K562 (cell line): ENCODE measurements around the gene DNAJB12. TPM values are rescaled to one million over a fixed set of nuclear protein-coding genes. Genes with fewer than 3 reads are reported as not detected.
A peak's percentile ranks its signal among the peaks of the same experiment; 100 is the strongest.

ENCODE experiments used
- BCLAF1 ChIP-seq, 2 experiments: fragments of 450-650 bp in 1 of 2; IDR thresholded peaks; 2 replicates each; pipeline ENCODE4 v1.6.1; 2011 to 2017; ENCODE audit warnings: low read depth in 2 of 2, antibody characterized with exemption in 1 of 2, borderline replicate concordance in 1 of 2, low read length in 1 of 2, mild to moderate bottlenecking in 1 of 2, mixed read lengths in 1 of 2; ENCODE audit not compliant: control insufficient read depth in 1 of 2
- CREB5 ChIP-seq: fragments of 250-450 bp; sonication (Bioruptor Pico); IDR thresholded peaks from 2 replicates; pipeline ENCODE4 v1.5.0; 2020; ENCODE audit warnings: mild to moderate bottlenecking
- GABPB2 ChIP-seq: fragments of 250-450 bp; sonication (Bioruptor Pico); conservative IDR thresholded peaks from 2 replicates; pipeline ENCODE4 v1.5.1; 2021; ENCODE audit warnings: mild to moderate bottlenecking
- HDAC8 ChIP-seq: fragments of 450-650 bp; IDR thresholded peaks from 2 replicates; pipeline ENCODE4 v1.6.1; 2016; ENCODE audit warnings: mild to moderate bottlenecking, missing genetic modification characterization, moderate library complexity, missing compliant biosample characterization
- KDM4B ChIP-seq, 2 experiments: fragments of 450-650 bp in 1 of 2; sonication (generic) in 1 of 2; IDR thresholded peaks; 2 replicates each; pipeline ENCODE4 v1.6.1; 2016 to 2017; ENCODE audit warnings: borderline replicate concordance in 2 of 2, antibody characterized with exemption in 1 of 2, low read depth in 1 of 2, mild to moderate bottlenecking in 1 of 2
- MAZ ChIP-seq, 2 experiments: fragments of 450-650 bp in 1 of 2; sonication (generic) in 1 of 2; formaldehyde crosslinking; IDR thresholded peaks in 1 of 2; conservative IDR thresholded peaks in 1 of 2; 2 replicates each; pipeline versions ENCODE4 v1.4.0 to v1.5.0; 2020; ENCODE audit warnings: mild to moderate bottlenecking in 1 of 2, missing genetic modification reagents in 1 of 2
- PHTF2 ChIP-seq: fragments of 250-450 bp; sonication (Bioruptor Pico); IDR thresholded peaks from 2 replicates; pipeline ENCODE4 v1.5.0; 2021; ENCODE audit warnings: mild to moderate bottlenecking
- POLR2B ChIP-seq: fragments of 450-650 bp; IDR thresholded peaks from 2 replicates; pipeline ENCODE4 v1.6.1; 2018; ENCODE audit warnings: low read depth; ENCODE audit not compliant: partially characterized antibody
- POU5F1 ChIP-seq: fragments of 150-350 bp; IDR thresholded peaks from 2 replicates; pipeline ENCODE4 v1.6.1; 2014; ENCODE audit warnings: borderline replicate concordance, low read length, low read depth, mild to moderate bottlenecking; ENCODE audit not compliant: partially characterized antibody
- PPARD ChIP-seq: fragments of 250-450 bp; sonication (Bioruptor Pico); IDR thresholded peaks from 2 replicates; pipeline ENCODE4 v1.8.0; 2022; ENCODE audit warnings: inconsistent platforms, mild to moderate bottlenecking, moderate library complexity
- TRIM28 ChIP-seq: fragments of 450-650 bp; IDR thresholded peaks from 2 replicates; pipeline ENCODE4 v1.6.1; 2017
- ZBTB11 ChIP-seq, 3 experiments: fragments of 200-800 bp in 1 of 3; fragments of 250-450 bp in 1 of 3; fragments of 450-650 bp in 1 of 3; sonication (Bioruptor Pico) in 1 of 3; sonication (Bioruptor generic) in 1 of 3; formaldehyde crosslinking in 1 of 3; IDR thresholded peaks; 2 replicates each; pipeline versions ENCODE4 v1.6.1 to v1.8.0; 2016 to 2022; ENCODE audit warnings: mild to moderate bottlenecking in 2 of 3, missing genetic modification characterization in 2 of 3, missing compliant biosample characterization in 1 of 3, moderate library complexity in 1 of 3
- ZKSCAN8 ChIP-seq: fragments of 200-800 bp; sonication (Bioruptor generic); IDR thresholded peaks from 2 replicates; pipeline ENCODE4 v1.6.1; 2016; ENCODE audit warnings: missing genetic modification characterization, missing compliant biosample characterization
- ZNF408 ChIP-seq: fragments of 250-450 bp; sonication (Bioruptor Pico); IDR thresholded peaks from 2 replicates; pipeline ENCODE4 v1.4.0; 2020; ENCODE audit warnings: low read depth, mild to moderate bottlenecking, moderate library complexity
- ZNF699 ChIP-seq: fragments of 250-450 bp; sonication (Bioruptor Pico); IDR thresholded peaks from 2 replicates; pipeline ENCODE4 v1.8.0; 2021; ENCODE audit warnings: mild to moderate bottlenecking, moderate library complexity; ENCODE audit not compliant: insufficient replicate concordance
- ZNF75A ChIP-seq: fragments of 450-650 bp; formaldehyde crosslinking; IDR thresholded peaks from 2 replicates; pipeline ENCODE4 v1.4.0; 2020; ENCODE audit warnings: mild to moderate bottlenecking
- ZNF830 ChIP-seq: fragments of 250-450 bp; sonication (Bioruptor Pico); IDR thresholded peaks from 2 replicates; pipeline ENCODE4 v1.5.0; 2021; ENCODE audit warnings: mild to moderate bottlenecking
- polyA plus RNA-seq, 8 experiments: library from polyadenylated mRNA; depleted of rRNA in 4 of 8; stranded (reverse) in 5 of 8; unstranded in 3 of 8; fragments of >200 nt; fragmentation: Nextera tagmentation in 2 of 8; fragmentation: Illumina TruSeq in 1 of 8; extraction: Ambion mirVana in 2 of 8; extraction: Trizol in 1 of 8; gene quantifications; 2 replicates each; pipeline versions ENCODE4 v1.2.1 to v1.2.3, GENCODE V29; 2011 to 2014; ENCODE audit warnings: inconsistent platforms in 1 of 8, missing spikeins in 1 of 8
- total RNA-seq, 7 experiments: library from RNA; depleted of rRNA in 6 of 7; stranded (reverse); fragments of >200 nt in 6 of 7; fragmentation: Illumina TruSeq in 2 of 7; extraction: Trizol in 2 of 7; gene quantifications; 2 replicates each; pipeline versions ENCODE4 v1.2.1 to v1.2.3, GENCODE V29; 2011 to 2021; ENCODE audit warnings: low replicate concordance in 1 of 7

The DNAJB12 gene
- total and polyA plus RNA-seq, 9 of the 15 experiments (the other 6 are each of a cell fraction or from before 2014, with no cell fraction given): 3.5 to 31.5 (median 20.3) TPM

GRCh38 chr10:72328045-72328828, 26.5 kb downstream of the DNAJB12 start (continued):
- TF ChIP-seq ZNF75A (CRISPR knock-in tag): no peak
- TF ChIP-seq MAZ (CRISPR knock-in tag; conservative IDR thresholded peaks at IDR 0.05 in 1 of 2, IDR thresholded peaks at IDR 0.05 in 1 of 2): peak; percentile 67 to 89
- TF ChIP-seq KDM4B (IDR thresholded peaks at IDR 0.05; ENCODE audit: borderline replicate concordance in 2 of 2, low read depth in 1 of 2): no peak
- TF ChIP-seq HDAC8 (tag): 0 out of 2 replicates have a peak, but pooled peaks have one; percentile 60
- no peak for TF ChIP-seq GABPB2 (CRISPR knock-in tag)
- no peak for TF ChIP-seq ZKSCAN8
- TF ChIP-seq ZNF408: no peak
- 0 out of 4 replicates have a peak, but pooled peaks of 1 of the 2 experiments have one; percentile 31 for TF ChIP-seq BCLAF1 (IDR thresholded peaks at IDR 0.05; ENCODE audit: borderline replicate concordance in 1 of 2, control insufficient read depth in 1 of 2, low read depth in 2 of 2, low read length in 1 of 2)
- no peak for TF ChIP-seq ZNF699 (CRISPR knock-in tag)
- TF ChIP-seq POLR2B: no peak
- TF ChIP-seq ZBTB11 (CRISPR knock-in tag; IDR thresholded peaks at IDR 0.05): no peak
- peak; percentile 70; the same call in 1 of the 2 replicates for TF ChIP-seq CREB5 (CRISPR knock-in tag)
- TF ChIP-seq ZNF830: 0 out of 2 replicates have a peak, but pooled peaks have one; percentile 62
- no peak for TF ChIP-seq POU5F1
- TF ChIP-seq PPARD: no peak
- TF ChIP-seq PHTF2 (CRISPR knock-in tag): no peak
- TF ChIP-seq TRIM28: no peak
